Adrenal gland (tissue), 5 donors: ENCODE measurements around the gene S100A13.

Source experiments
- CTCF ChIP-seq, 6 experiments: fragments of 450-650 bp in 4 of 6; fragments of 200-600 bp in 2 of 6; sonication (generic) in 1 of 6; IDR thresholded peaks; 1 replicate in 5 of 6; 2 replicates in 1 of 6; pipeline versions ENCODE4 v1.5.1 to v1.8.0; 2016 to 2021; ENCODE audit warnings: antibody characterized with exemption in 6 of 6, mild to moderate bottlenecking in 2 of 6, moderate library complexity in 1 of 6
- POLR2A ChIP-seq, 2 donors: fragments of 450-650 bp; IDR thresholded peaks; one replicate each; pipeline ENCODE4 v1.6.1; 2017; ENCODE audit warnings: antibody characterized with exemption in 2 of 2, mild to moderate bottlenecking in 2 of 2, moderate library complexity in 1 of 2
- donor health status: DM: no; HTN: no; CAD: no.

GRCh38 chr1:153608742-153609584 lies 18.3 kb downstream of the S100A13 start:
- TF ChIP-seq CTCF (IDR thresholded peaks at IDR 0.05) (no peak), POLR2A (IDR thresholded peaks at IDR 0.05) (peak in 1 of 2 donors; percentile 25)
